ENCODE measurements around the gene PPM1H. TPM values are rescaled to one million over a fixed set of nuclear protein-coding genes. Genes with fewer than 3 reads are reported as not detected.

Gene PPM1H
- total and polyA plus RNA-seq, 12 donors = 0.81 to 5.5 (median 2.6) TPM

DNA sequence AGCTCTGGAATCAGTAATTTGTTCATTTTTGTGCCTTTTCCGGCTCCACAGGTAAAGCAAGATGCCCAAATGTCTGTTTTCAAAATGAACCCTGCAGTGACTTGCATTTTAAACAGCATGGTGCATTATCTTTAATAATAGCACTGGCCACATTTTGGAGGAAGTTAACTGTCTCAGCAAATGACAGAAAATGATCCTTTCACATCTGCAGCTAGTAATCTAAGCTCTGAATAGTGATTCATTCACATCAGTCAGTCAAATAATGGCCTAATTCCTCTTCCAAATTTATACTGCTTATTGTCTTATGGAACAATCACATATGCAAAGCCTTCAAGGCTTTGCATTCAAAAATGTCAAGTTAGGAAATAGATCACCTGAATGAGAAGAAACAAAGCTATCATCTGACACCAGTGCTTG, 75.6 kb downstream of the PPM1H start:
- H3K4me1 ChIP-seq (replicated peaks in 1 of 2) = no peaks in the 10 kb centered on the region
- DNase-seq = no peak
- H3K27ac ChIP-seq = no peak overlapping the region
- no peaks in the 10 kb centered on the region for H3K27me3 ChIP-seq
- TF ChIP-seq, protein P1, sequence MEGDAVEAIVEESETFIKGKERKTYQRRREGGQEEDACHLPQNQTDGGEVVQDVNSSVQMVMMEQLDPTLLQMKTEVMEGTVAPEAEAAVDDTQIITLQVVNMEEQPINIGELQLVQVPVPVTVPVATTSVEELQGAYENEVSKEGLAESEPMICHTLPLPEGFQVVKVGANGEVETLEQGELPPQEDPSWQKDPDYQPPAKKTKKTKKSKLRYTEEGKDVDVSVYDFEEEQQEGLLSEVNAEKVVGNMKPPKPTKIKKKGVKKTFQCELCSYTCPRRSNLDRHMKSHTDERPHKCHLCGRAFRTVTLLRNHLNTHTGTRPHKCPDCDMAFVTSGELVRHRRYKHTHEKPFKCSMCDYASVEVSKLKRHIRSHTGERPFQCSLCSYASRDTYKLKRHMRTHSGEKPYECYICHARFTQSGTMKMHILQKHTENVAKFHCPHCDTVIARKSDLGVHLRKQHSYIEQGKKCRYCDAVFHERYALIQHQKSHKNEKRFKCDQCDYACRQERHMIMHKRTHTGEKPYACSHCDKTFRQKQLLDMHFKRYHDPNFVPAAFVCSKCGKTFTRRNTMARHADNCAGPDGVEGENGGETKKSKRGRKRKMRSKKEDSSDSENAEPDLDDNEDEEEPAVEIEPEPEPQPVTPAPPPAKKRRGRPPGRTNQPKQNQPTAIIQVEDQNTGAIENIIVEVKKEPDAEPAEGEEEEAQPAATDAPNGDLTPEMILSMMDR (IDR thresholded peaks at IDR 0.05) = no peak
- TF ChIP-seq POLR2A (IDR thresholded peaks at IDR 0.05) = no peak
- intact Hi-C loops (cut with DNase I) = no loop called here
- no peaks in the 10 kb centered on the region for H3K36me3 ChIP-seq (replicated peaks in 1 of 2)
- 85 to 97% (median 96%) methylated on average over 1 of the region's 1 CpG for WGBS, 4 donors
- no peak overlapping the region for H3K4me3 ChIP-seq
- H3K9me3 ChIP-seq (replicated peaks in 1 of 3) = no peaks in the 10 kb centered on the region

DNA sequence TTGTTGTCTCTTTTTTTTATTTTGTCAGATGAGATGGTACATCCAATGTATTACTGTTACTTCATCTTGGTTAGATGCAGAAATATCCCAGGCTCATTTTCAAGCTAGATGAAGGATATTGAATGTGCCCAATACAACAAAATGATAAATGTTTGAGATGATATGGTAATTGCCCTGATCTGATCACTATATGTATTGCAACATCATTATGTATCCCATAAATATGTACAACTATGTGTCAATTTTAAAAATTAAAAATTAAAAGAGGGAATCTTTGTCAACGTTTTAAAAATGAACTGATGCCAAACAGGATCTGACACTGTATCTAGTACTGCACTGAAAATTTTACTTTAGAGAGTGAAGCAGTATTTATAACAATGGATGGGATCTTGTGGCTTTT, 78.5 kb downstream of the PPM1H start:
- no peaks in the 10 kb centered on the region for H3K4me1 ChIP-seq (replicated peaks in 1 of 2)
- DNase-seq = no peak
- intact Hi-C loops (cut with DNase I) = no loop called here
- no peak overlapping the region for H3K4me3 ChIP-seq
- no peaks in the 10 kb centered on the region for H3K9me3 ChIP-seq (replicated peaks in 1 of 3)
- WGBS, 4 donors = 56 to 83% (median 60%) methylated on average over 1 of the region's 1 CpG
- H3K27ac ChIP-seq = no peak overlapping the region
- no peaks in the 10 kb centered on the region for H3K36me3 ChIP-seq (replicated peaks in 1 of 2)
- TF ChIP-seq, protein P1 (IDR thresholded peaks at IDR 0.05) = no peak
- TF ChIP-seq POLR2A (IDR thresholded peaks at IDR 0.05) = no peak
- H3K27me3 ChIP-seq = no peaks in the 10 kb centered on the region

DNA sequence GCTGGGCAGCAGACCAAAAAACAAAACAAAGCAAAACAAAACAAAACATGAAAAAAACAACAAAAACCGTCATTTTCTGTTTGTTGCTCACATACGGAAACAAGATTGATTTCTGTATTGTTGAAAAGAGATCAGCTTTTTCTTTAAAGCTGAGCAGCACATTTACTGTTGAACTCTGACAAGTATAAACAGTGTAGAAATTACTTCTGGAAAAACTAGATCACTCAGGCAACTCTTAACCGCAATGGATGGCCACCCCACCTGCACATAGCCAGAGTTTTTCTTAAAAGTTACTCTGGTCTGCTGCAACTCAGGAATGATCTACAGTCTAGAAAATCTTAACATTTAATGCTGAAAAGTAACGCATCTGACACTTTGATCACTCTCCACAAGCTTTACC, 80.9 kb downstream of the PPM1H start:
- TF ChIP-seq, protein P1 (IDR thresholded peaks at IDR 0.05) = no peak
- TF ChIP-seq POLR2A (IDR thresholded peaks at IDR 0.05) = no peak
- no peaks in the 10 kb centered on the region for H3K27me3 ChIP-seq
- intact Hi-C loops (cut with DNase I) = no loop called here
- H3K9me3 ChIP-seq (replicated peaks in 1 of 3) = no peaks in the 10 kb centered on the region
- no peak overlapping the region for H3K4me3 ChIP-seq
- H3K27ac ChIP-seq = no peak overlapping the region
- 61 to 66% (median 63%) methylated on average over 4 of the region's 4 CpGs for WGBS, 4 donors
- H3K36me3 ChIP-seq (replicated peaks in 1 of 2) = no peaks in the 10 kb centered on the region
- H3K4me1 ChIP-seq (replicated peaks in 1 of 2) = no peaks in the 10 kb centered on the region
- DNase-seq = no peak

DNA sequence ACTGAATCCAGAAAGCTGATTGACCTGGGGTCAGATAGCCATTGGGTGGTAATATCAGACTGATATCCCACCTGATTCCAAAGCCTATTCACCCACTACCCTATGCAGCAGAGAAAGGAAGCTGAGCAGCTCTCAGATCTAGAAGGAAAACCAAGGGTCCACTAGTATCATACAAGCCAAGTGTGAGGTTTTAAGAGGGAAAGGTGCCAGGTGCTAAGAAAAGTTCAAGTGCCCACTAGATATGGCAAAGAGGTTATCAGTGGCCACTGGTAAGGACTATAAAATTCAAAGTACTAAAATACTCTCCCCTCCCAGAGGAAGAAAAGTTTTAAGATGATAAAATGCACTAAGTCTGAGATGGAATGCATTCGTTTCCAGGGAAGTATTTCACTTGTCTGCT, 85.6 kb downstream of the PPM1H start:
- no peaks in the 10 kb centered on the region for H3K27me3 ChIP-seq
- no peak overlapping the region for H3K27ac ChIP-seq
- no peaks in the 10 kb centered on the region for H3K4me1 ChIP-seq (replicated peaks in 1 of 2)
- intact Hi-C loops (cut with DNase I) = no loop called here
- H3K4me3 ChIP-seq = no peak overlapping the region
- 58 to 70% (median 62%) methylated on average over 1 of the region's 1 CpG for WGBS, 4 donors
- no peak for TF ChIP-seq POLR2A (IDR thresholded peaks at IDR 0.05)
- TF ChIP-seq, protein P1 (IDR thresholded peaks at IDR 0.05) = no peak
- H3K36me3 ChIP-seq (replicated peaks in 1 of 2) = no peaks in the 10 kb centered on the region
- no peaks in the 10 kb centered on the region for H3K9me3 ChIP-seq (replicated peaks in 1 of 3)
- DNase-seq = no peak

Data from adrenal gland (tissue), 12 donors.